Thoracic aorta (tissue), 2 donors: ENCODE measurements around the gene MTMR12. TPM values are rescaled to one million over a fixed set of nuclear protein-coding genes. Genes with fewer than 3 reads are reported as not detected.

Source experiments
- ATAC-seq: fragments of 150-250 bp; one replicate; pipeline ENCODE4 v1.8.0; 2017; ENCODE audit warnings: low read depth; ENCODE audit not compliant: insufficient number of reproducible peaks, low FRiP score
- DNase-seq: peaks from one replicate; pipeline ENCODE4 v3.0.0-alpha.2; 2020; ENCODE audit warnings: low spot score
- H3K27ac ChIP-seq, 2 donors: fragments of 200-600 bp; sonication (generic); 1 replicate in 1 of 2; 2 replicates in 1 of 2; pipeline ENCODE4 v1.5.1; 2016; ENCODE audit warnings: mild to moderate bottlenecking in 2 of 2, moderate library complexity in 2 of 2
- H3K27me3 ChIP-seq: fragments of 200-600 bp; sonication (generic); replicated peaks from 2 replicates; pipeline ENCODE4 v1.6.0; 2016; ENCODE audit warnings: mild to moderate bottlenecking; ENCODE audit not compliant: insufficient read depth
- H3K36me3 ChIP-seq: fragments of 200-600 bp; sonication (generic); one replicate; pipeline ENCODE4 v1.5.1; 2016
- H3K4me1 ChIP-seq, 2 donors: fragments of 200-600 bp; sonication (generic); 1 replicate in 1 of 2; 2 replicates in 1 of 2; pipeline versions ENCODE4 v1.5.1 to v1.6.0; 2016; ENCODE audit warnings: low read depth in 2 of 2, mild to moderate bottlenecking in 1 of 2; ENCODE audit not compliant: control insufficient read depth in 1 of 2
- H3K4me3 ChIP-seq: fragments of 200-600 bp; sonication (generic); 2 replicates; pipeline ENCODE4 v1.5.1; 2016; ENCODE audit warnings: mild to moderate bottlenecking
- H3K9me3 ChIP-seq: fragments of 200-600 bp; sonication (generic); 2 replicates; pipeline ENCODE4 v1.5.1; 2016
- CTCF ChIP-seq: fragments of 200-600 bp; sonication (generic); IDR thresholded peaks from one replicate; pipeline ENCODE4 v1.5.1; 2019; ENCODE audit warnings: antibody characterized with exemption
- total RNA-seq, 2 donors: library from RNA; depleted of rRNA; stranded (reverse); fragments of >200 nt; gene quantifications; one replicate each; pipeline versions ENCODE4 v1.1.0 to v1.2.3, GENCODE V29; 2016

The MTMR12 gene
- total RNA-seq, 2 donors from 2014 or later: 23.6 to 45.0 TPM

GRCh38 chr5:32239385-32239784 lies 73.4 kb downstream of the MTMR12 start:
- H3K9me3 ChIP-seq: no peaks in the 10 kb centered on the region
- TF ChIP-seq CTCF: no peak
- H3K4me1 ChIP-seq: peaks cover 4 to 19% of the 10 kb centered on the region in 2 donors
- H3K27ac ChIP-seq: no peak overlapping the region
- H3K36me3 ChIP-seq: no peaks in the 10 kb centered on the region
- DNase-seq (no peak), ATAC-seq (no peak)
- no peaks in the 10 kb centered on the region for H3K27me3 ChIP-seq
- no peak overlapping the region for H3K4me3 ChIP-seq

- Histone ChIP-seq H3K36me3 (peaks cover 6% of the 10 kb centered on the region), H3K4me1 (peaks cover 25 to 32% of the 10 kb centered on the region in 2 donors), H3K4me3 (no peak overlapping the region), H3K9me3 (no peaks in the 10 kb centered on the region), H3K27ac (peak overlapping the region; percentile 61 to 62), H3K27me3 (no peaks in the 10 kb centered on the region)
- no peak for TF ChIP-seq CTCF
- DNase-seq (no peak), ATAC-seq (no peak)
Measured at GRCh38 chr5:32233696-32234447, 78.9 kb downstream of the MTMR12 start.

- no peak overlapping the region for H3K4me3 ChIP-seq
- no peak for TF ChIP-seq CTCF
- no peaks in the 10 kb centered on the region for H3K9me3 ChIP-seq
- H3K4me1 ChIP-seq: peaks cover 25 to 32% of the 10 kb centered on the region in 2 donors
- DNase-seq (no peak), ATAC-seq (no peak)
- peak overlapping the region; percentile 61 to 62 for H3K27ac ChIP-seq
- no peaks in the 10 kb centered on the region for H3K27me3 ChIP-seq
- peaks cover 9% of the 10 kb centered on the region for H3K36me3 ChIP-seq
Measured at GRCh38 chr5:32233220-32233695, 79.5 kb downstream of the MTMR12 start.

DNA sequence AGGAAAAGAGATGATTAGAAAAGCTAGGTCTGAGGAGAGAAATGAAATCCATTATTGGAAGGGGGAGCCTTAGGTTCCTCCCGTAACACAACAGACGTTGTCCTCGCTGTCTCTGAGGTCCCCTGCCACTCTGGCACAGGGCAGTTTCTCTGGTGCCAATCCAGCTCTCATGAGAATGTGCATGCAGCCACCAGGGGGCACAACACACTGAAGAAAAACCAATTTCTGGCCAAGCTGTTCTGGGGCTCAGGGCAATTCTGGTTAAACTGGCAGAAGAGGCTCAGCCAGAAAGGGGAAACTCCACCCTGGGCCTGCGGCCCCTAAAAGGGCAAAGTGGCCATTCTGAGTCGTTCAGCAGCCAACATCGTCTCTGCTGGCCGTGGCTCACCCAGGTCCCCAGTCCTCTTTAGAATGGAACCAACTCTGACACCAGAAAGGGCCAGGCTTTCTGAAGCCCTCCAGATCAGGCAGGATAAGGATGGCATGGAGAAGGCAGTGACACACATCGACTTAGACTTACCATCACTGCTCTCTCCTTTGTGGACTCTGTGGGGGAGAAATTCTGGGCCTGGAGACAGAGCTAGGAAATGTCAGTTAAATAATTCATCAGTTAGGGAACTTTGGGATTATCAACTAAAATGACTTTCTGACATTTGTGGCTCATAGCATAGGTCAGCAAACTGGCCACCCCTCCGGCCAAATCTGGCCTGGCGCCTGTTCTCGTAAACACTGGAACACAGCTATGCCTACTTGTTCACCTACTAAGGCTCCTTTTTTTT lies 80.1 kb downstream of the MTMR12 start:
- no peak for DNase-seq
- Histone ChIP-seq H3K9me3 (no peaks in the 10 kb centered on the region), H3K36me3 (peaks cover 12% of the 10 kb centered on the region), H3K27me3 (no peaks in the 10 kb centered on the region), H3K4me3 (no peak overlapping the region), H3K4me1 (peaks cover 25 to 32% of the 10 kb centered on the region in 2 donors), H3K27ac (peak overlapping the region; percentile 61 to 62)
- TF ChIP-seq CTCF: peak; percentile 87
- peak; percentile 78 for ATAC-seq

GRCh38 chr5:32231929-32232328 lies 80.8 kb downstream of the MTMR12 start:
- H3K36me3 ChIP-seq: peaks cover 12% of the 10 kb centered on the region
- peak overlapping the region in 1 of 2 donors; percentile 28 for H3K27ac ChIP-seq
- ATAC-seq (no peak), DNase-seq (no peak)
- H3K9me3 ChIP-seq: no peaks in the 10 kb centered on the region
- no peak overlapping the region for H3K4me3 ChIP-seq
- TF ChIP-seq CTCF: no peak
- H3K4me1 ChIP-seq: peaks cover 25 to 32% of the 10 kb centered on the region in 2 donors
- H3K27me3 ChIP-seq: no peaks in the 10 kb centered on the region
